HFFc6 (cell line): ENCODE measurements around the gene HBS1L. TPM values are rescaled to one million over a fixed set of nuclear protein-coding genes. Genes with fewer than 3 reads are reported as not detected.
"Not testable (repeated sequence)": the region's sequence is repeated elsewhere in the genome, so short reads cannot be mapped to it uniquely, and the experiment has no call there.

Source experiments
- DNase-seq: peaks from one replicate; pipeline ENCODE4 v3.0.0-alpha.2; 2018
- H3K27ac Mint-ChIP-seq: 2 replicates; pipeline ENCODE4 v1.8.0; 2020; ENCODE audit warnings: mild to moderate bottlenecking, mixed read lengths
- H3K27me3 Mint-ChIP-seq: 2 replicates; pipeline ENCODE4 v1.8.0; 2021; ENCODE audit warnings: mild to moderate bottlenecking, moderate library complexity, mixed read lengths; ENCODE audit not compliant: insufficient read depth
- H3K36me3 Mint-ChIP-seq: 2 replicates; pipeline ENCODE4 v1.8.0; 2021; ENCODE audit warnings: low read depth, mixed read lengths
- H3K4me1 Mint-ChIP-seq: 2 replicates; pipeline ENCODE4 v1.8.0; 2020; ENCODE audit warnings: low read depth, mixed read lengths
- H3K4me3 Mint-ChIP-seq: 2 replicates; pipeline ENCODE4 v1.8.0; 2020; ENCODE audit warnings: mild to moderate bottlenecking, moderate library complexity, mixed read lengths
- H3K9me3 Mint-ChIP-seq: 2 replicates; pipeline ENCODE4 v1.8.0; 2020; ENCODE audit warnings: mild to moderate bottlenecking, mixed read lengths
- CTCF ChIP-seq: fragments of 200-600 bp; sonication (generic); IDR thresholded peaks from 2 replicates; pipeline ENCODE4 v1.5.0; 2021; ENCODE audit warnings: antibody characterized with exemption, mild to moderate bottlenecking
- total RNA-seq, 6 experiments: library from RNA; stranded (reverse); fragmentation: NEBNext Ultra II Directional; extraction: Animal tissue kit (Norgen Biotek cat#: 25700); gene quantifications; 2 replicates in 1 of 6; 3 replicates in 5 of 6; pipeline ENCODE4 v1.2.3, GENCODE V29; 2021

Gene HBS1L
- total RNA-seq, 6 experiments from 2014 or later, result 100 to 123 (median 107) TPM

DNA sequence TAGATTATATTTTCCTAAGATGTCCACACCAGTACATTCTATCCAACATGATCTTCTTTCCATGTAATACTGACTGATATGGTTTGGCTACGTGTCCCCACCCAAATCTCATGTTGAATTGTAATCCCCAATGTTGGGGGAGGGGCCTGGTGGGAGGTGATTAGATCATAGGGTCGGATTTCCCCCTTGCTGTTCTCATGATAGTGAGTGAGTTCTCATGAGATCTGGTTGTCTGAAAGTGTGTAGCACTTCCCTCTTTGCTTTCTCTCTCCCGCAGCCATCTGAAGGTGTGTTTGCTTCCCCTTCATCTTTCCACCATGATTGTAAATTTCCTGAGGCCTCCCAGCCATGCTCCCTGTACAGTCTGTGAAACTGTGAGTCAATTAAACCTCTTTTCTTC is 12.2 kb upstream of the HBS1L start:
- Mint-ChIP-seq H3K4me1 (no peaks in the 10 kb centered on the region), H3K27ac (no peak overlapping the region), H3K27me3 (peaks cover 17% of the 10 kb centered on the region), H3K9me3 (no peaks in the 10 kb centered on the region), H3K36me3 (no peaks in the 10 kb centered on the region), H3K4me3 (no peak overlapping the region)
- DNase-seq, result no peak
- TF ChIP-seq CTCF, result no peak

- no peak for DNase-seq
- no peak overlapping the region for H3K27ac Mint-ChIP-seq
- H3K4me1 Mint-ChIP-seq, result no peaks in the 10 kb centered on the region
- H3K4me3 Mint-ChIP-seq, result no peak overlapping the region
- no peaks in the 10 kb centered on the region for H3K9me3 Mint-ChIP-seq
- TF ChIP-seq CTCF, result no peak
- H3K36me3 Mint-ChIP-seq, result no peaks in the 10 kb centered on the region
- H3K27me3 Mint-ChIP-seq, result peaks cover 17% of the 10 kb centered on the region
Observed at GRCh38 chr6:135066397-135066796, 11.8 kb upstream of the HBS1L start.

GRCh38 chr6:135064586-135064985 is 10.0 kb upstream of the HBS1L start:
- no peak overlapping the region for H3K4me3 Mint-ChIP-seq
- no peaks in the 10 kb centered on the region for H3K36me3 Mint-ChIP-seq
- no peak overlapping the region for H3K27ac Mint-ChIP-seq
- no peaks in the 10 kb centered on the region for H3K9me3 Mint-ChIP-seq
- TF ChIP-seq CTCF, result no peak
- peaks cover 18% of the 10 kb centered on the region for H3K27me3 Mint-ChIP-seq
- DNase-seq, result no peak
- H3K4me1 Mint-ChIP-seq, result no peaks in the 10 kb centered on the region

- Mint-ChIP-seq H3K4me1 (no peaks in the 10 kb centered on the region), H3K36me3 (no peaks in the 10 kb centered on the region), H3K27ac (no peak overlapping the region), H3K4me3 (no peak overlapping the region), H3K27me3 (peaks cover 18% of the 10 kb centered on the region), H3K9me3 (no peaks in the 10 kb centered on the region)
- TF ChIP-seq CTCF, result no peak
- no peak for DNase-seq
Observed at GRCh38 chr6:135063926-135064325, 9.3 kb upstream of the HBS1L start.

- TF ChIP-seq CTCF, result no peak
- no peak for DNase-seq
- Mint-ChIP-seq H3K27me3 (peaks cover 18% of the 10 kb centered on the region), H3K4me3 (no peak overlapping the region), H3K36me3 (no peaks in the 10 kb centered on the region), H3K27ac (no peak overlapping the region), H3K9me3 (no peaks in the 10 kb centered on the region), H3K4me1 (no peaks in the 10 kb centered on the region)
Observed at GRCh38 chr6:135062735-135063134, 8.1 kb upstream of the HBS1L start.

- Mint-ChIP-seq H3K9me3 (no peaks in the 10 kb centered on the region), H3K27me3 (peaks cover 18% of the 10 kb centered on the region), H3K27ac (no peak overlapping the region), H3K4me1 (peaks cover under 1% of the 10 kb centered on the region), H3K4me3 (no peak overlapping the region), H3K36me3 (no peaks in the 10 kb centered on the region)
- no peak for DNase-seq
- TF ChIP-seq CTCF, result no peak
Observed at GRCh38 chr6:135060076-135060475, 5.5 kb upstream of the HBS1L start.

- not testable (repeated sequence) for H3K27me3 Mint-ChIP-seq, H3K4me3 Mint-ChIP-seq, H3K27ac Mint-ChIP-seq, DNase-seq, H3K36me3 Mint-ChIP-seq, H3K9me3 Mint-ChIP-seq
- peaks cover 12% of the 10 kb centered on the region for H3K4me1 Mint-ChIP-seq
Observed at GRCh38 chr6:135058299-135058698, 3.7 kb upstream of the HBS1L start.
